WTC11 (cell line): ENCODE data around the gene TERT. TPM values are rescaled to one million over a fixed set of nuclear protein-coding genes. Genes with fewer than 3 reads are reported as not detected.

Source experiments
- ATAC-seq: fragments of 200-7000 bp; cut with Tn5 transposase; 2 replicates; pipeline ENCODE4 v1.10.0; 2021; ENCODE audit warnings: mild to moderate bottlenecking, moderate library complexity
- CTCF ChIA-PET: fragments of 300-600 bp; sonication (Branson Sonifier 250); formaldehyde crosslinking; loops from one replicate; lab custom pipeline; 2021; ENCODE audit warnings: antibody characterized with exemption; lab: Charles Lee
- POLR2A ChIA-PET: fragments of 350-600 bp; sonication (Branson Sonifier 250); formaldehyde crosslinking; loops from one replicate; lab custom pipeline; 2021; ENCODE audit warnings: antibody characterized with exemption; lab: Charles Lee
- DNase-seq: peaks from one replicate; pipeline ENCODE4 v3.0.0; 2021; ENCODE audit warnings: low spot score
- H3K27ac Mint-ChIP-seq: 2 replicates; pipeline ENCODE4 v1.8.0; 2021; ENCODE audit warnings: mixed read lengths
- H3K27me3 Mint-ChIP-seq: 2 replicates; pipeline ENCODE4 v1.8.0; 2021; ENCODE audit warnings: low read depth, mild to moderate bottlenecking, moderate library complexity, mixed read lengths
- H3K36me3 Mint-ChIP-seq: 2 replicates; pipeline ENCODE4 v1.8.0; 2021; ENCODE audit warnings: mixed read lengths
- H3K4me1 Mint-ChIP-seq: 2 replicates; pipeline ENCODE4 v1.8.0; 2022; ENCODE audit warnings: mixed read lengths
- H3K4me3 Mint-ChIP-seq: 2 replicates; pipeline ENCODE4 v1.8.0; 2021; ENCODE audit warnings: mild to moderate bottlenecking, moderate library complexity, mixed read lengths
- H3K9me3 Mint-ChIP-seq: 2 replicates; pipeline ENCODE4 v1.8.0; 2021; ENCODE audit warnings: mixed read lengths
- CREB1 ChIP-seq: sonication (generic); formaldehyde crosslinking; IDR thresholded peaks from 2 replicates; pipeline ENCODE4 v1.8.0; 2023; ENCODE audit warnings: mild to moderate bottlenecking, missing genetic modification reagents
- ELF4 ChIP-seq: sonication (generic); formaldehyde crosslinking; IDR thresholded peaks from 2 replicates; pipeline ENCODE4 v1.8.1; 2022; ENCODE audit warnings: low read depth, mild to moderate bottlenecking, moderate library complexity, missing genetic modification reagents
- EMX1 ChIP-seq: fragments of 250-450 bp; sonication (Bioruptor Pico); IDR thresholded peaks from 2 replicates; pipeline ENCODE4 v1.8.0; 2021; ENCODE audit warnings: mild to moderate bottlenecking
- FOXK1 ChIP-seq: sonication (generic); formaldehyde crosslinking; IDR thresholded peaks from 2 replicates; pipeline ENCODE4 v1.8.0; 2022; ENCODE audit warnings: mild to moderate bottlenecking, moderate library complexity, missing genetic modification reagents
- GABPB1 ChIP-seq: sonication (generic); formaldehyde crosslinking; IDR thresholded peaks from 2 replicates; pipeline ENCODE4 v1.8.1; 2023; ENCODE audit warnings: mild to moderate bottlenecking, missing genetic modification reagents
- MYBL2 ChIP-seq: sonication (generic); formaldehyde crosslinking; IDR thresholded peaks from 2 replicates; pipeline ENCODE4 v1.8.1; 2023; ENCODE audit warnings: mild to moderate bottlenecking, moderate library complexity, missing genetic modification reagents
- NR3C1 ChIP-seq: sonication (generic); formaldehyde crosslinking; conservative IDR thresholded peaks from 2 replicates; pipeline ENCODE4 v1.8.1; 2023; ENCODE audit warnings: low read depth, mild to moderate bottlenecking, missing genetic modification reagents
- PRRX2 ChIP-seq: fragments of 250-450 bp; sonication (Bioruptor Pico); IDR thresholded peaks from 2 replicates; pipeline ENCODE4 v1.8.0; 2021; ENCODE audit warnings: mild to moderate bottlenecking
- RORB ChIP-seq: fragments of 250-450 bp; sonication (Bioruptor Pico); IDR thresholded peaks from 2 replicates; pipeline ENCODE4 v1.9.0; 2021; ENCODE audit warnings: mild to moderate bottlenecking
- TCF7 ChIP-seq: sonication (generic); formaldehyde crosslinking; IDR thresholded peaks from 2 replicates; pipeline ENCODE4 v1.8.0; 2022; ENCODE audit warnings: mild to moderate bottlenecking, low read depth, missing genetic modification reagents, moderate library complexity
- TEAD1 ChIP-seq: sonication (generic); formaldehyde crosslinking; IDR thresholded peaks from 2 replicates; pipeline ENCODE4 v1.8.0; 2022; ENCODE audit warnings: mild to moderate bottlenecking, missing genetic modification reagents
- TEAD4 ChIP-seq: sonication (generic); formaldehyde crosslinking; IDR thresholded peaks from 2 replicates; pipeline ENCODE4 v1.8.0; 2022; ENCODE audit warnings: mild to moderate bottlenecking, missing genetic modification reagents
- ZNF416 ChIP-seq: fragments of 250-450 bp; sonication (Bioruptor Pico); IDR thresholded peaks from 2 replicates; pipeline ENCODE4 v1.9.0; 2021; ENCODE audit warnings: mild to moderate bottlenecking, inconsistent platforms
- total RNA-seq: library from RNA; stranded (reverse); gene quantifications from 3 replicates; pipeline ENCODE4 v1.2.3, GENCODE V29; 2021
- TF ChIP-seq, protein P1 (sequence below): fragments of 250-450 bp; sonication (Bioruptor Pico); IDR thresholded peaks from 2 replicates; pipeline ENCODE4 v1.9.0; 2021; ENCODE audit warnings: mild to moderate bottlenecking
- TF ChIP-seq, protein P2 (sequence below): sonication (generic); formaldehyde crosslinking; IDR thresholded peaks from 2 replicates; pipeline ENCODE4 v1.8.1; 2023; ENCODE audit warnings: mild to moderate bottlenecking, missing genetic modification reagents, borderline replicate concordance
- TF ChIP-seq, protein P3 (sequence below): sonication (generic); formaldehyde crosslinking; IDR thresholded peaks from 2 replicates; pipeline ENCODE4 v1.8.0; 2022; ENCODE audit warnings: mild to moderate bottlenecking, missing genetic modification reagents
- TF ChIP-seq, protein P4 (sequence below): sonication (generic); formaldehyde crosslinking; conservative IDR thresholded peaks from 2 replicates; pipeline ENCODE4 v1.8.1; 2023; ENCODE audit warnings: mild to moderate bottlenecking, low read depth, missing genetic modification reagents, moderate library complexity
- TF ChIP-seq, protein P5 (sequence below): sonication (generic); formaldehyde crosslinking; IDR thresholded peaks from 2 replicates; pipeline ENCODE4 v1.8.1; 2023; ENCODE audit warnings: mild to moderate bottlenecking, missing genetic modification reagents, moderate library complexity
- TF ChIP-seq, protein P6 (sequence below): sonication (generic); formaldehyde crosslinking; IDR thresholded peaks from 2 replicates; pipeline ENCODE4 v1.8.1; 2023; ENCODE audit warnings: mild to moderate bottlenecking, missing genetic modification reagents

TERT gene
- total RNA-seq, 1 experiment from 2014 or later: 42.9 TPM

DNA sequence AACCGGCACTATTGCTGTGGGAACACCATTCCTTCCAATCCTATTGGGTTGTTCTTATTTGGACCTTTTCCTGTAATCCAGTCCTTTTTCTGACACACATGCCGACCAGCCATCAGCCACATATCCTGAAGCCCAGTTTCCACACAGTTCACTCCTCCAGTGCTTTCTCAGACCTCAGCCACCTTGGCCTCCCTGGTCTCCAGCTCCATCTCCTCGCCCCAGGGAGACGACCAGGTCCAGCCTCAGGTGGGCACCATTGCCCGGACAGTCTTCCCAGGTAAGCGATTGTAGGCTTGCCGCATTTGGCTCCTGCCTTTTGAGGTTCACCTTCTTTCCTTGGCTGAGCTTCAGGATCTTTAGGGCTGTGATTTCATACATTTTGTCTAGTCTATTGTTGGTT, 15.2 kb upstream of the TERT start:
- H3K27ac Mint-ChIP-seq: no peak overlapping the region
- TF ChIP-seq CREB1: no peak
- no peak for TF ChIP-seq TEAD1 (CRISPR knock-in tag)
- TF ChIP-seq, protein P1, sequence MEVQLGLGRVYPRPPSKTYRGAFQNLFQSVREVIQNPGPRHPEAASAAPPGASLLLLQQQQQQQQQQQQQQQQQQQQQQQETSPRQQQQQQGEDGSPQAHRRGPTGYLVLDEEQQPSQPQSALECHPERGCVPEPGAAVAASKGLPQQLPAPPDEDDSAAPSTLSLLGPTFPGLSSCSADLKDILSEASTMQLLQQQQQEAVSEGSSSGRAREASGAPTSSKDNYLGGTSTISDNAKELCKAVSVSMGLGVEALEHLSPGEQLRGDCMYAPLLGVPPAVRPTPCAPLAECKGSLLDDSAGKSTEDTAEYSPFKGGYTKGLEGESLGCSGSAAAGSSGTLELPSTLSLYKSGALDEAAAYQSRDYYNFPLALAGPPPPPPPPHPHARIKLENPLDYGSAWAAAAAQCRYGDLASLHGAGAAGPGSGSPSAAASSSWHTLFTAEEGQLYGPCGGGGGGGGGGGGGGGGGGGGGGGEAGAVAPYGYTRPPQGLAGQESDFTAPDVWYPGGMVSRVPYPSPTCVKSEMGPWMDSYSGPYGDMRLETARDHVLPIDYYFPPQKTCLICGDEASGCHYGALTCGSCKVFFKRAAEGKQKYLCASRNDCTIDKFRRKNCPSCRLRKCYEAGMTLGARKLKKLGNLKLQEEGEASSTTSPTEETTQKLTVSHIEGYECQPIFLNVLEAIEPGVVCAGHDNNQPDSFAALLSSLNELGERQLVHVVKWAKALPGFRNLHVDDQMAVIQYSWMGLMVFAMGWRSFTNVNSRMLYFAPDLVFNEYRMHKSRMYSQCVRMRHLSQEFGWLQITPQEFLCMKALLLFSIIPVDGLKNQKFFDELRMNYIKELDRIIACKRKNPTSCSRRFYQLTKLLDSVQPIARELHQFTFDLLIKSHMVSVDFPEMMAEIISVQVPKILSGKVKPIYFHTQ: no peak
- TF ChIP-seq, protein P2, sequence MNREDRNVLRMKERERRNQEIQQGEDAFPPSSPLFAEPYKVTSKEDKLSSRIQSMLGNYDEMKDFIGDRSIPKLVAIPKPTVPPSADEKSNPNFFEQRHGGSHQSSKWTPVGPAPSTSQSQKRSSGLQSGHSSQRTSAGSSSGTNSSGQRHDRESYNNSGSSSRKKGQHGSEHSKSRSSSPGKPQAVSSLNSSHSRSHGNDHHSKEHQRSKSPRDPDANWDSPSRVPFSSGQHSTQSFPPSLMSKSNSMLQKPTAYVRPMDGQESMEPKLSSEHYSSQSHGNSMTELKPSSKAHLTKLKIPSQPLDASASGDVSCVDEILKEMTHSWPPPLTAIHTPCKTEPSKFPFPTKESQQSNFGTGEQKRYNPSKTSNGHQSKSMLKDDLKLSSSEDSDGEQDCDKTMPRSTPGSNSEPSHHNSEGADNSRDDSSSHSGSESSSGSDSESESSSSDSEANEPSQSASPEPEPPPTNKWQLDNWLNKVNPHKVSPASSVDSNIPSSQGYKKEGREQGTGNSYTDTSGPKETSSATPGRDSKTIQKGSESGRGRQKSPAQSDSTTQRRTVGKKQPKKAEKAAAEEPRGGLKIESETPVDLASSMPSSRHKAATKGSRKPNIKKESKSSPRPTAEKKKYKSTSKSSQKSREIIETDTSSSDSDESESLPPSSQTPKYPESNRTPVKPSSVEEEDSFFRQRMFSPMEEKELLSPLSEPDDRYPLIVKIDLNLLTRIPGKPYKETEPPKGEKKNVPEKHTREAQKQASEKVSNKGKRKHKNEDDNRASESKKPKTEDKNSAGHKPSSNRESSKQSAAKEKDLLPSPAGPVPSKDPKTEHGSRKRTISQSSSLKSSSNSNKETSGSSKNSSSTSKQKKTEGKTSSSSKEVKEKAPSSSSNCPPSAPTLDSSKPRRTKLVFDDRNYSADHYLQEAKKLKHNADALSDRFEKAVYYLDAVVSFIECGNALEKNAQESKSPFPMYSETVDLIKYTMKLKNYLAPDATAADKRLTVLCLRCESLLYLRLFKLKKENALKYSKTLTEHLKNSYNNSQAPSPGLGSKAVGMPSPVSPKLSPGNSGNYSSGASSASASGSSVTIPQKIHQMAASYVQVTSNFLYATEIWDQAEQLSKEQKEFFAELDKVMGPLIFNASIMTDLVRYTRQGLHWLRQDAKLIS (CRISPR knock-in tag): no peak
- TF ChIP-seq, all 79 proteins: peak for 0
- H3K36me3 Mint-ChIP-seq: peaks cover 11% of the 10 kb centered on the region
- peaks cover 11% of the 10 kb centered on the region for H3K4me1 Mint-ChIP-seq
- no peak for ATAC-seq
- DNase-seq: no peak
- no peak overlapping the region for H3K4me3 Mint-ChIP-seq
- ChIA-PET POLR2A (no interaction called here), CTCF (no interaction called here)
- H3K27me3 Mint-ChIP-seq: peaks cover 9% of the 10 kb centered on the region
- peaks cover 17% of the 10 kb centered on the region for H3K9me3 Mint-ChIP-seq

DNA sequence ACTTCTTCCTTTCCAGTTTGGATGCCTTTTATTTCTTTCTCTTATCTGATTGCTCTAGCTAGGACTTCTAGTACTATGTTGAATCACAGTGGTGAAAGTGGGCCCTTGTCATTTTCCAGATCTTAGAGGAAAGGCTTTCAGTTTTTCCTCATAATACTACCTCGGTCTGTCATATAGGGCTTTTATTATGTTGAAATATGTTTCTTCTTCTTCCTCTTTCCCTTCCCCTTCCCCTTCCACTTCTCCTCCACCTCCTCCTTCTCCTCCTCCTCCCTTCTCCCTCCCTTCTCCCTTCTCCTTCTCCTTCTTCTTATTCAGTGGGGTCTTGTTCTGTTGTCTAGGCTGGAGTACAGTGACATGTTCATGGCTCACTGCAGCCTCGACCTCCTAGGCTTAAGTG, 9.2 kb upstream of the TERT start:
- POLR2A ChIA-PET: no interaction called here
- TF ChIP-seq FOXK1 (CRISPR knock-in tag) (no peak), ELF4 (CRISPR knock-in tag) (no peak), PRRX2 (CRISPR knock-in tag) (no peak), MYBL2 (no peak)
- TF ChIP-seq, protein P3, sequence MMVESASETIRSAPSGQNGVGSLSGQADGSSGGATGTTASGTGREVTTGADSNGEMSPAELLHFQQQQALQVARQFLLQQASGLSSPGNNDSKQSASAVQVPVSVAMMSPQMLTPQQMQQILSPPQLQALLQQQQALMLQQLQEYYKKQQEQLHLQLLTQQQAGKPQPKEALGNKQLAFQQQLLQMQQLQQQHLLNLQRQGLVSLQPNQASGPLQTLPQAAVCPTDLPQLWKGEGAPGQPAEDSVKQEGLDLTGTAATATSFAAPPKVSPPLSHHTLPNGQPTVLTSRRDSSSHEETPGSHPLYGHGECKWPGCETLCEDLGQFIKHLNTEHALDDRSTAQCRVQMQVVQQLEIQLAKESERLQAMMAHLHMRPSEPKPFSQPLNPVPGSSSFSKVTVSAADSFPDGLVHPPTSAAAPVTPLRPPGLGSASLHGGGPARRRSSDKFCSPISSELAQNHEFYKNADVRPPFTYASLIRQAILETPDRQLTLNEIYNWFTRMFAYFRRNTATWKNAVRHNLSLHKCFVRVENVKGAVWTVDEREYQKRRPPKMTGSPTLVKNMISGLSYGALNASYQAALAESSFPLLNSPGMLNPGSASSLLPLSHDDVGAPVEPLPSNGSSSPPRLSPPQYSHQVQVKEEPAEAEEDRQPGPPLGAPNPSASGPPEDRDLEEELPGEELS (CRISPR knock-in tag): no peak
- Mint-ChIP-seq H3K27ac (no peak overlapping the region), H3K27me3 (peaks cover 2% of the 10 kb centered on the region), H3K9me3 (peaks cover 11% of the 10 kb centered on the region), H3K4me1 (no peaks in the 10 kb centered on the region), H3K36me3 (no peaks in the 10 kb centered on the region), H3K4me3 (no peak overlapping the region)
- no peak for DNase-seq
- CTCF ChIA-PET: no interaction called here
- no peak for ATAC-seq

DNA sequence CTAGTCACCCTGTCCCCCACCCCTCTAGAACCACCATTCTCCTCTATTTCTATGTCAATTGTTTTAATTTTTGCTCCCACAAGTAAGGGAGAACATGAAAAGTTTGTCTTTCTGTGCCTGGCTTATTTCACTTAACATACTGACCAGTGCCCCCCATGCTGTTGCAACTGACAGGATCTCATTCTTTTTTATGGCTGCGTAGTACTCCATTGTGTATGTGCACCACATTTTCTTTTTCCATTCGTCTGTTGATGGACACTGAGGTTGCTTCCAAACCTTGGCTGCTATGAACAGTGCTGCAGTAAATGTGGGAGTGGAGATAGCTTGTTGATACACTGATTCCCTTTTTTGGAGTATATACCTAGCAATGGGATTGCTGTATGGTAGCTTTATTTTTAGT, 7.4 kb upstream of the TERT start:
- no peaks in the 10 kb centered on the region for H3K36me3 Mint-ChIP-seq
- no peak for ATAC-seq
- TF ChIP-seq TCF7 (CRISPR knock-in tag) (no peak), EMX1 (no peak), GABPB1 (CRISPR knock-in tag) (no peak), TEAD4 (CRISPR knock-in tag) (no peak), ZNF416 (no peak), NR3C1 (no peak), RORB (CRISPR knock-in tag) (no peak)
- TF ChIP-seq, protein P4, sequence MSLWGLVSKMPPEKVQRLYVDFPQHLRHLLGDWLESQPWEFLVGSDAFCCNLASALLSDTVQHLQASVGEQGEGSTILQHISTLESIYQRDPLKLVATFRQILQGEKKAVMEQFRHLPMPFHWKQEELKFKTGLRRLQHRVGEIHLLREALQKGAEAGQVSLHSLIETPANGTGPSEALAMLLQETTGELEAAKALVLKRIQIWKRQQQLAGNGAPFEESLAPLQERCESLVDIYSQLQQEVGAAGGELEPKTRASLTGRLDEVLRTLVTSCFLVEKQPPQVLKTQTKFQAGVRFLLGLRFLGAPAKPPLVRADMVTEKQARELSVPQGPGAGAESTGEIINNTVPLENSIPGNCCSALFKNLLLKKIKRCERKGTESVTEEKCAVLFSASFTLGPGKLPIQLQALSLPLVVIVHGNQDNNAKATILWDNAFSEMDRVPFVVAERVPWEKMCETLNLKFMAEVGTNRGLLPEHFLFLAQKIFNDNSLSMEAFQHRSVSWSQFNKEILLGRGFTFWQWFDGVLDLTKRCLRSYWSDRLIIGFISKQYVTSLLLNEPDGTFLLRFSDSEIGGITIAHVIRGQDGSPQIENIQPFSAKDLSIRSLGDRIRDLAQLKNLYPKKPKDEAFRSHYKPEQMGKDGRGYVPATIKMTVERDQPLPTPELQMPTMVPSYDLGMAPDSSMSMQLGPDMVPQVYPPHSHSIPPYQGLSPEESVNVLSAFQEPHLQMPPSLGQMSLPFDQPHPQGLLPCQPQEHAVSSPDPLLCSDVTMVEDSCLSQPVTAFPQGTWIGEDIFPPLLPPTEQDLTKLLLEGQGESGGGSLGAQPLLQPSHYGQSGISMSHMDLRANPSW: no peak
- TF ChIP-seq, protein P5, sequence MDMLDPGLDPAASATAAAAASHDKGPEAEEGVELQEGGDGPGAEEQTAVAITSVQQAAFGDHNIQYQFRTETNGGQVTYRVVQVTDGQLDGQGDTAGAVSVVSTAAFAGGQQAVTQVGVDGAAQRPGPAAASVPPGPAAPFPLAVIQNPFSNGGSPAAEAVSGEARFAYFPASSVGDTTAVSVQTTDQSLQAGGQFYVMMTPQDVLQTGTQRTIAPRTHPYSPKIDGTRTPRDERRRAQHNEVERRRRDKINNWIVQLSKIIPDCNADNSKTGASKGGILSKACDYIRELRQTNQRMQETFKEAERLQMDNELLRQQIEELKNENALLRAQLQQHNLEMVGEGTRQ (CRISPR knock-in tag): no peak
- TF ChIP-seq, protein P6, sequence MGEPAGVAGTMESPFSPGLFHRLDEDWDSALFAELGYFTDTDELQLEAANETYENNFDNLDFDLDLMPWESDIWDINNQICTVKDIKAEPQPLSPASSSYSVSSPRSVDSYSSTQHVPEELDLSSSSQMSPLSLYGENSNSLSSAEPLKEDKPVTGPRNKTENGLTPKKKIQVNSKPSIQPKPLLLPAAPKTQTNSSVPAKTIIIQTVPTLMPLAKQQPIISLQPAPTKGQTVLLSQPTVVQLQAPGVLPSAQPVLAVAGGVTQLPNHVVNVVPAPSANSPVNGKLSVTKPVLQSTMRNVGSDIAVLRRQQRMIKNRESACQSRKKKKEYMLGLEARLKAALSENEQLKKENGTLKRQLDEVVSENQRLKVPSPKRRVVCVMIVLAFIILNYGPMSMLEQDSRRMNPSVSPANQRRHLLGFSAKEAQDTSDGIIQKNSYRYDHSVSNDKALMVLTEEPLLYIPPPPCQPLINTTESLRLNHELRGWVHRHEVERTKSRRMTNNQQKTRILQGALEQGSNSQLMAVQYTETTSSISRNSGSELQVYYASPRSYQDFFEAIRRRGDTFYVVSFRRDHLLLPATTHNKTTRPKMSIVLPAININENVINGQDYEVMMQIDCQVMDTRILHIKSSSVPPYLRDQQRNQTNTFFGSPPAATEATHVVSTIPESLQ (CRISPR knock-in tag): no peak
- peaks cover 11% of the 10 kb centered on the region for H3K9me3 Mint-ChIP-seq
- no peak overlapping the region for H3K27ac Mint-ChIP-seq
- H3K4me3 Mint-ChIP-seq: no peak overlapping the region
- no peaks in the 10 kb centered on the region for H3K4me1 Mint-ChIP-seq
- ChIA-PET CTCF (no interaction called here), POLR2A (no interaction called here)
- DNase-seq: no peak
- H3K27me3 Mint-ChIP-seq: peaks cover 2% of the 10 kb centered on the region
